HepG2 (cell line): Measurements from ENCODE around the gene FMNL1. TPM values are rescaled to one million over a fixed set of nuclear protein-coding genes. Genes with fewer than 3 reads are reported as not detected.

Source experiments
- ARNT2 ChIP-seq: sonication (generic); formaldehyde crosslinking; IDR thresholded peaks from 2 replicates; pipeline ENCODE4 v1.8.0; 2022; ENCODE audit warnings: mild to moderate bottlenecking, low read depth, missing genetic modification reagents, moderate library complexity
- BHLHE40 ChIP-seq: IDR thresholded peaks from 2 replicates; pipeline ENCODE4 v1.6.1; 2011; ENCODE audit warnings: low read length, improper control_type of control experiment
- DDIT3 ChIP-seq: sonication (generic); formaldehyde crosslinking; IDR thresholded peaks from 2 replicates; pipeline ENCODE4 v1.4.0; 2020; ENCODE audit warnings: mild to moderate bottlenecking, missing genetic modification reagents
- GATAD2A ChIP-seq: IDR thresholded peaks from 2 replicates; pipeline ENCODE4 v1.6.1; 2016
- HNRNPL ChIP-seq: fragments of 200-400 bp; formaldehyde crosslinking; IDR thresholded peaks from 2 replicates; pipeline ENCODE4 v1.6.1; 2017; ENCODE audit warnings: mild to moderate bottlenecking, low read depth, low read length
- HOMEZ ChIP-seq: IDR thresholded peaks from 2 replicates; pipeline ENCODE4 v1.6.1; 2016; ENCODE audit warnings: low read depth
- IKZF4 ChIP-seq: sonication (generic); formaldehyde crosslinking; IDR thresholded peaks from 2 replicates; pipeline ENCODE4 v1.5.1; 2020; ENCODE audit warnings: borderline replicate concordance, mild to moderate bottlenecking, low read depth, missing genetic modification reagents; ENCODE audit errors: not compliant biosample characterization
- KDM6A ChIP-seq: IDR thresholded peaks from 2 replicates; pipeline ENCODE4 v1.6.1; 2016; ENCODE audit warnings: low read depth
- LCORL ChIP-seq, 2 experiments: fragments of 450-650 bp in 1 of 2; sonication (generic) in 1 of 2; formaldehyde crosslinking in 1 of 2; IDR thresholded peaks; 2 replicates each; pipeline versions ENCODE4 v1.5.0 to v1.6.1; 2017 to 2020; ENCODE audit warnings: antibody characterized with exemption in 1 of 2, missing genetic modification reagents in 1 of 2
- REL ChIP-seq: sonication (generic); formaldehyde crosslinking; conservative IDR thresholded peaks from 2 replicates; pipeline ENCODE4 v1.8.0; 2022; ENCODE audit warnings: mild to moderate bottlenecking, missing genetic modification reagents, moderate library complexity
- SMARCE1 ChIP-seq: fragments of 450-650 bp; IDR thresholded peaks from 2 replicates; pipeline ENCODE4 v1.6.1; 2017; ENCODE audit warnings: borderline replicate concordance
- SNAPC2 ChIP-seq: sonication (generic); formaldehyde crosslinking; IDR thresholded peaks from 2 replicates; pipeline ENCODE4 v1.8.1; 2022; ENCODE audit warnings: mild to moderate bottlenecking, missing genetic modification reagents
- SYNCRIP ChIP-seq: fragments of 200-400 bp; formaldehyde crosslinking; IDR thresholded peaks from 2 replicates; pipeline ENCODE4 v1.6.1; 2018; ENCODE audit warnings: mild to moderate bottlenecking, low read depth, low read length; ENCODE audit not compliant: insufficient read depth
- THAP11 ChIP-seq: IDR thresholded peaks from 2 replicates; pipeline ENCODE4 v1.6.1; 2016; ENCODE audit warnings: missing biosample characterization, missing genetic modification reagents
- U2AF1 ChIP-seq: fragments of 200-400 bp; formaldehyde crosslinking; optimal IDR thresholded peaks from 2 replicates; pipeline ENCODE3; 2017; ENCODE audit warnings: mild to moderate bottlenecking, low read depth, low read length
- ZMAT3 ChIP-seq: sonication (generic); formaldehyde crosslinking; conservative IDR thresholded peaks from 2 replicates; pipeline ENCODE4 v1.7.0; 2021; ENCODE audit warnings: missing genetic modification reagents
- ZNF251 ChIP-seq: sonication (generic); formaldehyde crosslinking; IDR thresholded peaks from 2 replicates; pipeline ENCODE4 v1.9.0; 2021; ENCODE audit warnings: mild to moderate bottlenecking, missing genetic modification reagents
- ZNF282 ChIP-seq: fragments of 450-650 bp; IDR thresholded peaks from 2 replicates; pipeline ENCODE4 v1.6.1; 2018; ENCODE audit not compliant: partially characterized antibody
- ZNF335 ChIP-seq: sonication (generic); formaldehyde crosslinking; IDR thresholded peaks from 2 replicates; pipeline ENCODE4 v1.4.0; 2020; ENCODE audit warnings: missing genetic modification reagents
- ZNF607 ChIP-seq: sonication (generic); formaldehyde crosslinking; IDR thresholded peaks from 2 replicates; pipeline ENCODE4 v1.5.1; 2020; ENCODE audit warnings: missing genetic modification reagents, mild to moderate bottlenecking, borderline replicate concordance
- ZNF616 ChIP-seq: sonication (generic); formaldehyde crosslinking; IDR thresholded peaks from 2 replicates; pipeline ENCODE4 v1.5.0; 2020; ENCODE audit warnings: low read depth, mild to moderate bottlenecking, missing genetic modification reagents
- ZNF746 ChIP-seq: sonication (generic); formaldehyde crosslinking; IDR thresholded peaks from 2 replicates; pipeline ENCODE4 v1.8.0; 2022; ENCODE audit warnings: mild to moderate bottlenecking, missing genetic modification reagents
- ZNF839 ChIP-seq: sonication (generic); formaldehyde crosslinking; IDR thresholded peaks from 2 replicates; pipeline ENCODE4 v1.4.0; 2020; ENCODE audit warnings: missing genetic modification reagents, mild to moderate bottlenecking, borderline replicate concordance
- polyA plus RNA-seq, 8 experiments: library from polyadenylated mRNA; depleted of rRNA in 3 of 8; stranded (reverse) in 7 of 8; unstranded in 1 of 8; fragments of >200 nt; fragmentation: Illumina TruSeq in 4 of 8; extraction: Trizol in 4 of 8; gene quantifications; 2 replicates each; pipeline versions ENCODE4 v1.2.1 to v1.2.3, GENCODE V29; 2011 to 2016; ENCODE audit warnings: low read depth in 4 of 8, missing spikeins in 1 of 8, mixed read lengths in 1 of 8; ENCODE audit not compliant: insufficient read depth in 1 of 8
- total RNA-seq, 5 experiments: library from RNA; depleted of rRNA; stranded (reverse); fragments of >200 nt; fragmentation: Illumina TruSeq; extraction: Trizol; gene quantifications; 2 replicates each; pipeline ENCODE4 v1.2.3, GENCODE V29; 2016; ENCODE audit warnings: low read depth in 1 of 5
- TF ChIP-seq, protein P1 (sequence below): sonication (generic); formaldehyde crosslinking; IDR thresholded peaks from 2 replicates; pipeline ENCODE4 v1.4.0; 2020; ENCODE audit warnings: mild to moderate bottlenecking, missing genetic modification reagents, borderline replicate concordance
- TF ChIP-seq, protein P2 (sequence below): IDR thresholded peaks from 2 replicates; pipeline ENCODE4 v1.6.1; 2016; ENCODE audit warnings: missing biosample characterization, missing genetic modification reagents, low read depth
- TF ChIP-seq, protein P3 (sequence below): sonication (generic); formaldehyde crosslinking; IDR thresholded peaks from 2 replicates; pipeline ENCODE4 v1.5.0; 2020; ENCODE audit warnings: missing genetic modification reagents

FMNL1 gene
- total and polyA plus RNA-seq, 2 of the 13 experiments (the other 11 are each of a cell fraction or from before 2014, with no cell fraction given): 0.53 to 0.70 TPM

GRCh38 chr17:45230787-45231480, 9.2 kb downstream of the FMNL1 start (continued):
- TF ChIP-seq, protein P1, sequence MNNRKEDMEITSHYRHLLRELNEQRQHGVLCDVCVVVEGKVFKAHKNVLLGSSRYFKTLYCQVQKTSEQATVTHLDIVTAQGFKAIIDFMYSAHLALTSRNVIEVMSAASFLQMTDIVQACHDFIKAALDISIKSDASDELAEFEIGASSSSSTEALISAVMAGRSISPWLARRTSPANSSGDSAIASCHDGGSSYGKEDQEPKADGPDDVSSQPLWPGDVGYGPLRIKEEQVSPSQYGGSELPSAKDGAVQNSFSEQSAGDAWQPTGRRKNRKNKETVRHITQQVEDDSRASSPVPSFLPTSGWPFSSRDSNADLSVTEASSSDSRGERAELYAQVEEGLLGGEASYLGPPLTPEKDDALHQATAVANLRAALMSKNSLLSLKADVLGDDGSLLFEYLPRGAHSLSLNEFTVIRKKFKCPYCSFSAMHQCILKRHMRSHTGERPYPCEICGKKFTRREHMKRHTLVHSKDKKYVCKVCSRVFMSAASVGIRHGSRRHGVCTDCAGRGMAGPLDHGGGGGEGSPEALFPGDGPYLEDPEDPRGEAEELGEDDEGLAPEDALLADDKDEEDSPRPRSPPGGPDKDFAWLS (CRISPR knock-in tag): no peak
- TF ChIP-seq SYNCRIP: no peak
- no peak for TF ChIP-seq ZNF616 (CRISPR knock-in tag)
- no peak for TF ChIP-seq ARNT2 (CRISPR knock-in tag)
- TF ChIP-seq THAP11: no peak
- no peak for TF ChIP-seq LCORL (IDR thresholded peaks at IDR 0.05)
- TF ChIP-seq LCORL (CRISPR knock-in tag; IDR thresholded peaks at IDR 0.05): no peak
- TF ChIP-seq, protein P2, sequence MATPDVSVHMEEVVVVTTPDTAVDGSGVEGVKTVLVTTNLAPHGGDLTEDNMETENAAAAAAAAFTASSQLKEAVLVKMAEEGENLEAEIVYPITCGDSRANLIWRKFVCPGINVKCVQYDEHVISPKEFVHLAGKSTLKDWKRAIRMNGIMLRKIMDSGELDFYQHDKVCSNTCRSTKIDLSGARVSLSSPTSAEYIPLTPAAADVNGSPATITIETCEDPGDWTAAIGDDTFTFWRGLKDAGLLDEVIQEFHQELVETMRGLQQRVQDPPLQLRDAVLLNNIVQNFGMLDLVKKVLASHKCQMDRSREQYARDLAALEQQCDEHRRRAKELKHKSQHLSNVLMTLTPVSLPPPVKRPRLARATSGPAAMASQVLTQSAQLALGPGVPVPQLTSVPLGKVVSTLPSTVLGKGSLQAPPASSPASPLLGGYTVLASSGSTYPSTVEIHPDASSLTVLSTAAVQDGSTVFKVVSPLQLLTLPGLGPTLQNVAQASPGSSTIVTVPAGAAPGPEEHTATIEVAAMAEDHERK: no peak
- no peak for TF ChIP-seq ZMAT3 (CRISPR knock-in tag)
- no peak for TF ChIP-seq U2AF1
- no peak for TF ChIP-seq SMARCE1
- TF ChIP-seq HOMEZ (CRISPR knock-in tag): no peak
- TF ChIP-seq GATAD2A: no peak
- TF ChIP-seq DDIT3 (CRISPR knock-in tag): no peak
- no peak for TF ChIP-seq BHLHE40
- TF ChIP-seq KDM6A (CRISPR knock-in tag): no peak
- no peak for TF ChIP-seq ZNF607 (CRISPR knock-in tag)
- no peak for TF ChIP-seq ZNF335
- TF ChIP-seq, protein P3, sequence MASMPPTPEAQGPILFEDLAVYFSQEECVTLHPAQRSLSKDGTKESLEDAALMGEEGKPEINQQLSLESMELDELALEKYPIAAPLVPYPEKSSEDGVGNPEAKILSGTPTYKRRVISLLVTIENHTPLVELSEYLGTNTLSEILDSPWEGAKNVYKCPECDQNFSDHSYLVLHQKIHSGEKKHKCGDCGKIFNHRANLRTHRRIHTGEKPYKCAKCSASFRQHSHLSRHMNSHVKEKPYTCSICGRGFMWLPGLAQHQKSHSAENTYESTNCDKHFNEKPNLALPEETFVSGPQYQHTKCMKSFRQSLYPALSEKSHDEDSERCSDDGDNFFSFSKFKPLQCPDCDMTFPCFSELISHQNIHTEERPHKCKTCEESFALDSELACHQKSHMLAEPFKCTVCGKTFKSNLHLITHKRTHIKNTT (CRISPR knock-in tag): no peak
- no peak for TF ChIP-seq IKZF4
- TF ChIP-seq SNAPC2 (CRISPR knock-in tag): no peak
- TF ChIP-seq ZNF282: no peak
- no peak for TF ChIP-seq REL (CRISPR knock-in tag)
- no peak for TF ChIP-seq HNRNPL
- TF ChIP-seq ZNF746 (CRISPR knock-in tag): peak; percentile 63; the same call in 1 of the 2 replicates
- no peak for TF ChIP-seq ZNF251 (CRISPR knock-in tag)
- TF ChIP-seq ZNF839 (CRISPR knock-in tag): no peak
